Panc1 (cell line): ENCODE measurements around the gene CEP126.

Experiments
- SIN3A ChIP-seq: IDR thresholded peaks from 2 replicates; pipeline ENCODE4 v1.6.1; 2012; ENCODE audit warnings: low read depth, mild to moderate bottlenecking, low read length, moderate library complexity, borderline replicate concordance; ENCODE audit not compliant: insufficient read depth
- TF ChIP-seq, protein P1 (sequence below): fragments of 450-650 bp; IDR thresholded peaks from 2 replicates; pipeline ENCODE4 v1.5.1; 2017; ENCODE audit warnings: mild to moderate bottlenecking
- TF ChIP-seq, protein P2 (sequence below), 2 experiments: IDR thresholded peaks; 2 replicates each; pipeline ENCODE4 v1.6.1; 2011 to 2012; ENCODE audit warnings: low read depth in 2 of 2, control low read depth in 1 of 2, low read length in 1 of 2, mild to moderate bottlenecking in 1 of 2, moderate library complexity in 1 of 2; ENCODE audit not compliant: insufficient read depth in 1 of 2

DNA sequence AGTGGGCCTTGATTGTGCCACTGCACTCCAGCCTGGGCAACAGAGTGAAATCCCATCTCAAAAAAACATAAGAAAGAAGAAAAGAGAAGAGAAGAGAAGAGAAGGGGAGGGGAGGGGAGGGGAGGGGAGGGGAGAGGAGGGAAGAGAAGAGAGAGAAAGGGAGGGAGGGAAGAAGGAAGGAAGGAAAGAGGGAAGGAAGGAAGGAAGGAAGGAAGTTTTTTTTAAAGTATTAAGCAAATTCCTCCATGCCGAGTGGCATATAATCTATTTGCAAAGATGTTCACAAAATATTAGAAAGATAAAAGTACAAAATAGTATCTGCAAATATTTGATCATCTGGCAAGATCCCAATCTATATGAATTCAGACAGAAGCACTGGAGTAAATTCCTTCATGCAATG is 121.9 kb downstream of the CEP126 start:
- no peak for TF ChIP-seq SIN3A
- TF ChIP-seq, protein P1, sequence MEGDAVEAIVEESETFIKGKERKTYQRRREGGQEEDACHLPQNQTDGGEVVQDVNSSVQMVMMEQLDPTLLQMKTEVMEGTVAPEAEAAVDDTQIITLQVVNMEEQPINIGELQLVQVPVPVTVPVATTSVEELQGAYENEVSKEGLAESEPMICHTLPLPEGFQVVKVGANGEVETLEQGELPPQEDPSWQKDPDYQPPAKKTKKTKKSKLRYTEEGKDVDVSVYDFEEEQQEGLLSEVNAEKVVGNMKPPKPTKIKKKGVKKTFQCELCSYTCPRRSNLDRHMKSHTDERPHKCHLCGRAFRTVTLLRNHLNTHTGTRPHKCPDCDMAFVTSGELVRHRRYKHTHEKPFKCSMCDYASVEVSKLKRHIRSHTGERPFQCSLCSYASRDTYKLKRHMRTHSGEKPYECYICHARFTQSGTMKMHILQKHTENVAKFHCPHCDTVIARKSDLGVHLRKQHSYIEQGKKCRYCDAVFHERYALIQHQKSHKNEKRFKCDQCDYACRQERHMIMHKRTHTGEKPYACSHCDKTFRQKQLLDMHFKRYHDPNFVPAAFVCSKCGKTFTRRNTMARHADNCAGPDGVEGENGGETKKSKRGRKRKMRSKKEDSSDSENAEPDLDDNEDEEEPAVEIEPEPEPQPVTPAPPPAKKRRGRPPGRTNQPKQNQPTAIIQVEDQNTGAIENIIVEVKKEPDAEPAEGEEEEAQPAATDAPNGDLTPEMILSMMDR: no peak
- TF ChIP-seq, protein P2, sequence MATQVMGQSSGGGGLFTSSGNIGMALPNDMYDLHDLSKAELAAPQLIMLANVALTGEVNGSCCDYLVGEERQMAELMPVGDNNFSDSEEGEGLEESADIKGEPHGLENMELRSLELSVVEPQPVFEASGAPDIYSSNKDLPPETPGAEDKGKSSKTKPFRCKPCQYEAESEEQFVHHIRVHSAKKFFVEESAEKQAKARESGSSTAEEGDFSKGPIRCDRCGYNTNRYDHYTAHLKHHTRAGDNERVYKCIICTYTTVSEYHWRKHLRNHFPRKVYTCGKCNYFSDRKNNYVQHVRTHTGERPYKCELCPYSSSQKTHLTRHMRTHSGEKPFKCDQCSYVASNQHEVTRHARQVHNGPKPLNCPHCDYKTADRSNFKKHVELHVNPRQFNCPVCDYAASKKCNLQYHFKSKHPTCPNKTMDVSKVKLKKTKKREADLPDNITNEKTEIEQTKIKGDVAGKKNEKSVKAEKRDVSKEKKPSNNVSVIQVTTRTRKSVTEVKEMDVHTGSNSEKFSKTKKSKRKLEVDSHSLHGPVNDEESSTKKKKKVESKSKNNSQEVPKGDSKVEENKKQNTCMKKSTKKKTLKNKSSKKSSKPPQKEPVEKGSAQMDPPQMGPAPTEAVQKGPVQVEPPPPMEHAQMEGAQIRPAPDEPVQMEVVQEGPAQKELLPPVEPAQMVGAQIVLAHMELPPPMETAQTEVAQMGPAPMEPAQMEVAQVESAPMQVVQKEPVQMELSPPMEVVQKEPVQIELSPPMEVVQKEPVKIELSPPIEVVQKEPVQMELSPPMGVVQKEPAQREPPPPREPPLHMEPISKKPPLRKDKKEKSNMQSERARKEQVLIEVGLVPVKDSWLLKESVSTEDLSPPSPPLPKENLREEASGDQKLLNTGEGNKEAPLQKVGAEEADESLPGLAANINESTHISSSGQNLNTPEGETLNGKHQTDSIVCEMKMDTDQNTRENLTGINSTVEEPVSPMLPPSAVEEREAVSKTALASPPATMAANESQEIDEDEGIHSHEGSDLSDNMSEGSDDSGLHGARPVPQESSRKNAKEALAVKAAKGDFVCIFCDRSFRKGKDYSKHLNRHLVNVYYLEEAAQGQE (IDR thresholded peaks at IDR 0.05; ENCODE audit: insufficient read depth in 1 of 2, low read depth in 2 of 2, low read length in 1 of 2): no peak
